PC-3 (cell line): Measurements from ENCODE around the gene RAB31. TPM values are rescaled to one million over a fixed set of nuclear protein-coding genes. Genes with fewer than 3 reads are reported as not detected.

Source experiments
- ATAC-seq: fragments of 200-7000 bp; cut with Tn5 transposase; 2 replicates; pipeline ENCODE4 v1.9.1; 2020; ENCODE audit warnings: mild to moderate bottlenecking, moderate library complexity
- BruUV-seq: library from RNA; stranded (reverse); fragments of 400-500 nt; replicated peaks from 2 replicates; lab custom pipeline; 2021; lab: Mats Ljungman, UMichigan
- CTCF ChIA-PET: fragments of 300-600 bp; sonication (Branson Sonifier 250); formaldehyde crosslinking; loops from one replicate; lab custom pipeline; 2022; ENCODE audit warnings: antibody characterized with exemption; lab: Charles Lee
- POLR2A ChIA-PET: fragments of 300-600 bp; sonication (Branson Sonifier 250); formaldehyde crosslinking; loops from one replicate; lab custom pipeline; 2022; ENCODE audit warnings: antibody characterized with exemption; ENCODE audit not compliant: unreplicated experiment; lab: Charles Lee
- DNase-seq: peaks from one replicate; pipeline ENCODE4 v3.0.0-alpha.2; 2015
- H2AFZ ChIP-seq: fragments of 300-600 bp; sonication (generic); 2 replicates; pipeline ENCODE4 v1.6.0; 2016; ENCODE audit warnings: antibody characterized with exemption, low read length
- H3F3A ChIP-seq: fragments of 300-600 bp; sonication (generic); one replicate; pipeline ENCODE4 v1.6.0; 2017; ENCODE audit warnings: antibody characterized with exemption, low read length, control low read depth, mild to moderate bottlenecking; ENCODE audit not compliant: unreplicated experiment
- H3K27ac ChIP-seq: fragments of 300-600 bp; sonication (generic); 2 replicates; pipeline ENCODE4 v1.5.1; 2016; ENCODE audit warnings: mild to moderate bottlenecking, low read length
- H3K27me3 ChIP-seq: fragments of 300-600 bp; sonication (generic); 2 replicates; pipeline ENCODE4 v1.6.1; 2016; ENCODE audit warnings: low read length, mixed read lengths
- H3K36me3 ChIP-seq: fragments of 300-600 bp; sonication (generic); 2 replicates; pipeline ENCODE4 v1.6.1; 2016; ENCODE audit warnings: low read depth, mixed run types, low read length, mixed read lengths
- H3K4me1 ChIP-seq: fragments of 300-600 bp; sonication (generic); 2 replicates; pipeline ENCODE4 v1.5.1; 2016; ENCODE audit warnings: low read length; ENCODE audit not compliant: insufficient read depth
- H3K4me2 ChIP-seq: fragments of 300-600 bp; sonication (generic); 2 replicates; pipeline ENCODE4 v1.6.0; 2016; ENCODE audit warnings: low read length
- H3K4me3 ChIP-seq: fragments of 300-600 bp; sonication (generic); 2 replicates; pipeline ENCODE4 v1.5.1; 2016; ENCODE audit warnings: mild to moderate bottlenecking, low read length, mixed read lengths
- H3K79me2 ChIP-seq: fragments of 300-600 bp; sonication (generic); 2 replicates; pipeline ENCODE4 v1.6.1; 2017; ENCODE audit warnings: low read length, mixed read lengths
- H3K9ac ChIP-seq: fragments of 300-600 bp; sonication (generic); 2 replicates; pipeline ENCODE4 v1.6.0; 2016; ENCODE audit warnings: mild to moderate bottlenecking, low read length
- H3K9me2 ChIP-seq: fragments of 300-600 bp; sonication (generic); replicated peaks from 2 replicates; pipeline ENCODE4 v1.6.1; 2016; ENCODE audit warnings: mixed run types, low read length, mixed read lengths
- H3K9me3 ChIP-seq: fragments of 300-600 bp; sonication (generic); 2 replicates; pipeline ENCODE4 v1.6.1; 2016; ENCODE audit warnings: low read length, mixed read lengths
- H4K20me1 ChIP-seq: fragments of 300-600 bp; sonication (generic); 2 replicates; pipeline ENCODE4 v1.6.1; 2016; ENCODE audit warnings: low read length, mixed read lengths
- CTCF ChIP-seq: fragments of 300-600 bp; sonication (generic); conservative IDR thresholded peaks from 2 replicates; pipeline ENCODE4 v1.5.1; 2017; ENCODE audit warnings: antibody characterized with exemption, low read depth, mild to moderate bottlenecking, low read length
- EZH2 ChIP-seq: fragments of 300-600 bp; sonication (generic); IDR thresholded peaks from one replicate; pipeline ENCODE4 v1.6.1; 2017; ENCODE audit warnings: antibody characterized with exemption, mild to moderate bottlenecking, low read length; ENCODE audit not compliant: unreplicated experiment
- EZH2phosphoT487 ChIP-seq: fragments of 300-600 bp; sonication (generic); IDR thresholded peaks from 2 replicates; pipeline ENCODE4 v1.6.1; 2018; ENCODE audit warnings: mild to moderate bottlenecking, antibody characterized with exemption, low read length, borderline replicate concordance
- intact Hi-C: fragments of 100-400 bp; cut with micrococcal nuclease; formaldehyde crosslinking; loops from 2 replicates; pipeline ENCODE4 v1.9.0; 2023
- total RNA-seq: library from RNA; depleted of rRNA; stranded (reverse); fragments of >200 nt; gene quantifications from 2 replicates; pipeline ENCODE4 v1.2.3, GENCODE V29; 2014

The RAB31 gene
- total RNA-seq, 1 experiment from 2014 or later, result 3.8 TPM

DNA sequence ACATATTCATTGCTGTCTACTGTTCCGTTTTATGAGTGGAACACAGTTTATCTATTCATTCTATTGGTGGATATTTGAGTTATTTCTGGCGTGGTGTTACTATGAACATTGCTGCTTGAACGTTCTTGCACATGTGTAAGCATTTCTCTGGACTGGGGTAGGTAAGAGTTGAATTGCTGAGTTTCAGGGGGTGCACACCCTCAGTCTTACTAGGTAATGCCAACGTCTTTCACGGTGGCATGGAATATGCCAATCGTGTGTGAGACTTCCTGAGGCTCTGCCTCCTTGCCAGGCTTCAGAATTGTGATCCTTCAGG lies 121.3 kb downstream of the RAB31 start:
- ATAC-seq (no peak), DNase-seq (no peak)
- BruUV-seq, result no TSS peak
- Histone ChIP-seq H3K4me3 (no peak overlapping the region), H4K20me1 (no peaks in the 10 kb centered on the region), H3K27me3 (no peaks in the 10 kb centered on the region), H2AFZ (peak overlapping the region; percentile 16; the same call in 1 of the 2 replicates), H3K9me2 (0 out of 2 replicates have a peak, but pooled peaks cover 2% of the 10 kb centered on the region), H3K9ac (no peak overlapping the region), H3K9me3 (no peaks in the 10 kb centered on the region), H3K4me2 (peak overlapping the region; percentile 45), H3F3A (peaks cover 3% of the 10 kb centered on the region), H3K36me3 (no peaks in the 10 kb centered on the region), H3K79me2 (no peaks in the 10 kb centered on the region), H3K27ac (peak overlapping the region; percentile 86; the same call in 1 of the 2 replicates), H3K4me1 (peaks cover 49% of the 10 kb centered on the region)
- ChIA-PET POLR2A (interaction anchor here (0.7 kb wide), 1 partner anchor 603 kb away, joined by 3 read pairs; no protein-coding TSS in a partner anchor), CTCF (no interaction called here)
- no peak for TF ChIP-seq EZH2
- TF ChIP-seq EZH2phosphoT487, result no peak
- TF ChIP-seq CTCF, result no peak
- intact Hi-C loops, result no loop called here

- ATAC-seq (no peak), DNase-seq (no peak)
- no peak for TF ChIP-seq EZH2phosphoT487
- TF ChIP-seq EZH2, result no peak
- 0 out of 2 replicates have a peak, but pooled peaks have one; percentile 31 for TF ChIP-seq CTCF
- Histone ChIP-seq H3K4me1 (peaks cover 31% of the 10 kb centered on the region), H3K9ac (no peak overlapping the region), H4K20me1 (no peaks in the 10 kb centered on the region), H3K36me3 (no peaks in the 10 kb centered on the region), H2AFZ (no peak overlapping the region), H3K9me3 (no peaks in the 10 kb centered on the region), H3K27me3 (no peaks in the 10 kb centered on the region), H3K4me3 (no peak overlapping the region), H3K79me2 (no peaks in the 10 kb centered on the region), H3K9me2 (0 out of 2 replicates have a peak, but pooled peaks cover 2% of the 10 kb centered on the region), H3F3A (peaks cover 3% of the 10 kb centered on the region), H3K4me2 (no peak overlapping the region), H3K27ac (no peak overlapping the region)
- ChIA-PET POLR2A (no interaction called here), CTCF (no interaction called here)
- intact Hi-C loops, result no loop called here
- no TSS peak for BruUV-seq
Measured at GRCh38 chr18:9831036-9831722, 123.1 kb downstream of the RAB31 start.

- Histone ChIP-seq H3K36me3 (no peaks in the 10 kb centered on the region), H3K9me2 (0 out of 2 replicates have a peak, but pooled peaks cover 2% of the 10 kb centered on the region), H3K27me3 (no peaks in the 10 kb centered on the region), H3K4me2 (no peak overlapping the region), H2AFZ (no peak overlapping the region), H3K79me2 (no peaks in the 10 kb centered on the region), H3K27ac (no peak overlapping the region), H4K20me1 (no peaks in the 10 kb centered on the region), H3F3A (peaks cover 3% of the 10 kb centered on the region), H3K9ac (no peak overlapping the region), H3K4me3 (no peak overlapping the region), H3K9me3 (no peaks in the 10 kb centered on the region), H3K4me1 (peaks cover 25% of the 10 kb centered on the region)
- ChIA-PET POLR2A (no interaction called here), CTCF (no interaction called here)
- no TSS peak for BruUV-seq
- ATAC-seq (no peak), DNase-seq (no peak)
- TF ChIP-seq EZH2phosphoT487, result no peak
- TF ChIP-seq EZH2, result no peak
- TF ChIP-seq CTCF, result no peak
- intact Hi-C loops, result no loop called here
Measured at GRCh38 chr18:9831723-9832199, 123.7 kb downstream of the RAB31 start.
